Left hindlimb (tissue), 1 donor: Measurements from ENCODE around the gene CLTCL1.
"Not testable (repeated sequence)": the region's sequence is repeated elsewhere in the genome, so short reads cannot be mapped to it uniquely, and the experiment has no call there.

Experiments used
- DNase-seq: peaks from one replicate; pipeline ENCODE4 v3.0.0-alpha.2; 2018

The CLTCL1 gene

GRCh38 chr22:19290400-19291217 lies 910 bp downstream of the CLTCL1 start:
- DNase-seq: no peak

- no peak for DNase-seq
Observed at GRCh38 chr22:19289475-19290161, 1.9 kb downstream of the CLTCL1 start.

GRCh38 chr22:19287889-19288288 lies 3.6 kb downstream of the CLTCL1 start:
- DNase-seq: no peak

GRCh38 chr22:19287076-19287707 lies 4.3 kb downstream of the CLTCL1 start:
- peak; percentile 33 for DNase-seq

DNA sequence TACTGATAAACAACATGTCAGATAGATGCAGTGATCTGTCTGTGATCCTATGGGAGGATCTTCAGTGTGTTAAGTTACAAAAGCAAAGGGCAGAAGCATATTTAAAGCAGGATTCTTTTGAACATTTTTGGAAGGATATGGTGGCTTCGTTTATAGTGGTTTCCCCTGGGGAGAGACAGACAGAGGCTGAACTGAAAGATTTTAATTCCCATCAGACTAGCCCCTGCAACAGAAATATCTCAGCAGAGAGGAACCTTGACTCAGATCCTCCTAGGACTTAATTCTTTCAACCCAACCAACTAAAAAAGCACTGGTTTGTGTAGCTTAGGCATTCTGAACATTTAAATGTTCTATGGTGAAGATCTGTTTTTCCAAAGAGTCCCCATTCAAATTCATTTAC lies 5.7 kb downstream of the CLTCL1 start:
- no peak for DNase-seq

DNA sequence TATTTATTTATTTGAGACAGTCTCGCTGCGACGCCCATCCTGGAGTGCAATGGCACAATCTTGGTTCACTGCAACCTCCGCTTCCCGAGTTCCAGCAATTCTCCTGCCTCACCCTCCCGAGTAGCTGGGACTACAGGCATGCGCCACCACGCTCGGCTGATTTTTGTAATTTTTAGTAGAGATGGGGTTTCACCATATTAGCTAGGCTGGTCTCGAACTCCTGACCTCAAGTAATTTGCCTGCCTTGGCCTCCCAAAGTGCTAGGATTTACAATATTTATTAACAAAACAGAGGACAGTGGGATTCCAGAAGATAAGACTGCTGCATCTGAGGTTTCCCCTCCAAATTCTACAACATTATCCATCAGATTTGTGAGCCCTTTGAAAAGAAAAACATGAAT lies 12.4 kb downstream of the CLTCL1 start:
- not testable (repeated sequence) for DNase-seq

- no peak for DNase-seq
Observed at GRCh38 chr22:19277785-19278184, 13.7 kb downstream of the CLTCL1 start.

GRCh38 chr22:19275919-19276600 lies 15.5 kb downstream of the CLTCL1 start:
- no peak for DNase-seq

DNA sequence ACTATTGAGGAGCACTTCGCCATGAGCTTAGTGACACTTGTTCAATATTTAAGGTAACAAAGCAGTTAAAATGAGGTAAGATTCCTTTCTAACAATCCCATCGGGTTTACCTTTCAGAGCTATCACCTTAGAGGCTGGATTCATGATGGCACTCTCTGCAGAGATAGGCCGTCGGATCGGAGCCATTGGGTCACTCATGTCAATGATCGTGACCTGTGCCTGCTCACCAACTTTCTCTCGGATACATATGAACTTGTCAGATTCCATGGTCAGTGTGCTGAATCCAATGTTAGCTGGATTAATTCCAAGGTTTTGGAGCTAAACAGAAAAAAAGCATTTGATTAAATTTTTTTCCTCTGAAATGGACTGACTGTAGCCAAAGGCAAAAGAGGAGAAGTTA lies 16.0 kb downstream of the CLTCL1 start:
- DNase-seq: no peak

- DNase-seq: no peak
Observed at GRCh38 chr22:19275104-19275503, 16.4 kb downstream of the CLTCL1 start.

DNA sequence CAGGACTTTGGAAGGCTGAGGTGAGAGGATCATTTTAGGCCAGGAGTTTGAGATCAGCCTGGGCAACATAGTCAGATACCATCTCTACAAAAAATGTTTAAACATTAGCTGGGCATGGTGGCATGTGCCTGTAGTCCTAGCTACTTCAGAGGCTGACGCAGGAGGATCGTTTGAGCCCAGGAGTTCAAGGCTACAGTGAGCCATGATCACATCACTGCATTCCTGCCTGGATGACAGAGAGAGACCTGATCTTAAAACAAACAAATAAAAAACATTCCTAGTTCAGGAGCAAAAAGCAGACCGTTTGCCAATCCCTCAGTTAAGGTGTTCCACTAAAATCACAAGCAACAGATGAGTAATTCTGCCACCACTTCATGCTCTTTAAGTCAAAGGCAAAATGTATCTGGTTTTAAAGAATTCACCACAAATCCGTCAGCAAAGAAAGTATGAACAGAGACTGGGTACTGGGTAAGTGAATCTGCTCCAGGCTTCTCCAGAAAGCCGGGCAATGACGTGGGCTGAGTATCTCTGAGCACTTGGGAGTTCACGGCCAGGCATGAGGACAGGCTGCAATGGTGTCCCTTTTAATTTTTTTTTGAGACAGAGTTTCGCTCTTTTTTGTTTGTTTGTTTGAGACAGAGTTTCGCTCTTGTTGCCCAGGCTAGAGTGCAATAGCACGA lies 19.5 kb downstream of the CLTCL1 start:
- no peak for DNase-seq

DNA sequence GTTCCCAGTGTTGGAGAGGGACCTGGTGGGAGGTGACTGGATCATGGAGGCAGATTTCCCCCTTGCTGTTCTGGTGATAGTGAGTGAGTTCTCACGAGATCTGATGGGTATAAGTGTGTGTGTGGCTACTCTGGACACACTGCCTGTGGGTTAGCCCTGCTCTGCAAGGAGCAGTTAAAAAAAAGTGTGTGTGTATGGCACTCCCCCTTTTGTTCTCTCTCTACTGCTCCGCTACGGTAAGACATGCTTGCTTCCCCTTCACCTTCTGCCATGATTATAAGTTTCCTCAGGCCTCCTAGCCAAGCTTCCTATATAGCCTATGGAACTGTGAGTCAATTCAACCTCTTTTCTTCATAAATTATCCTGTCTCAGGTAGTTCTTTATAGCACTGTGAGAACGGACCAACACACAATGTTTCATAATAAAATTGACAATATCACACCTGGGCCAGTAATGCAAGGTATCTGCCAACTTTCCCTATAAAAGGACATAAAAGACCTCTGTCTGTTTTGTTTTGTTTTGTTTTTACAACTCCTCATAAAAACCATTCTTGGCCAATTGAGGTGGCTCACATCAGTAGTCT lies 20.2 kb downstream of the CLTCL1 start:
- DNase-seq: no peak

DNA sequence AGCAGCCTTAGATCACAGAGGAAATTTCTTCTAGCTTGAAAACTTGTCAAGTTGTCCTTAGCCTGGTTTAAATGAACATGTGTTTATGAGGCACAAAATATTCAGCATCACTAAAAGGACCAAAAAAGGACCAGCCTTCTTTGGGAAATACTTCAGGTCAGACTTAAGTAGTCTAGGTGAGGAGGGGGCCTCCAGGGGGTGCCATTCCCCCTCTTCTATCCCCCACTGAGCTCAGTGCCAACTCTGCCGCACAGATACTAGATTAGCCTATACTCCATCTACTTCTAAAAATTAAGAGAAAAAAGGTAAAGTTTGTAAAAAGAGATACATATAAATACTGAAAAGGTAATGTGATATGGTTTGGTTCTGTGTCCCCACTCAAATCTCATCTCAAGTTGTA lies 20.6 kb downstream of the CLTCL1 start:
- no peak for DNase-seq

DNA sequence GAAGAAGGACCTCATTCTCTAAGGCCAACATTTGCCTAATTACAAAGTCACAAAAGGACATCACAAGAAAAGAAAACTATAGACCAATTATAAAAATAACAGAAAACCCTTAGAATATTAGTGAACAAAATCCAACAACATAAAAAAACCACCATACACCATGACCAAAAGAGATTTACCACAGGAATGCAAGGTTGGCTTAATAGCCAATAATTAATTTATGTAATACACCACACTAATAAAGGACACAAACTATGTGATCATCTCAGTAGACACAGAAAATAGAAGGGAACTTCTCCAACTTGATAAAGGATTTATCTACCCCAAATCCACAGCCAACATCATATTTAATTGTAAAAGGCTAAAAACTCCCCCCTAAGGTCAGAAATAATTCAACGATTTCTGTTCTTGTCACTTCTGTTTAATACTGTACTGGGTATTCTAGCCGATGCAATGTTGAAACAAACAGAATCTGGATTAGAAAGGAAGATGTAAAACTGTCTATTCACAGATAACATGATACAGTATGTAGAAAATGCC lies 24.9 kb downstream of the CLTCL1 start:
- DNase-seq: no peak

- no peak for DNase-seq
Observed at GRCh38 chr22:19265779-19266178, 25.7 kb downstream of the CLTCL1 start.

DNA sequence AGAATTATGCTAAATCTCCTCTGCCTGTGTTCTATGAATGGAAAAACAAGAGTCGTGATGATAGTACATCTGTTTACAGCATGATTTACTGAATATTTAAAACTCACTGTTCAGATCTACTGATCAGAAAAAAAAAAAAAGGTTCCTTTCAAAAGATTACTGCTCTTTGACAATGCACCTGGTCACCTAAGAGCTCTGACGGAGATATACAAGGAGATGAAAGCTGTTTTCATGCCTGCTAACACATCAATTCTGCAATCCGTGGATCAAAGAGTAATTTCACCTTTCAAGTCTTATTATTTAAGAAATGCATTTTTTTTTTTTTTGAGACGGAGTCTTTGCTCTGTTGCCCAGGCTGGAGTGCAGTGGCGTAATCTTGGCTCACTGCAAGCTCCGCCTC lies 30.7 kb downstream of the CLTCL1 start:
- DNase-seq: no peak

- no peak for DNase-seq
Observed at GRCh38 chr22:19260194-19260593, 31.3 kb downstream of the CLTCL1 start.

DNA sequence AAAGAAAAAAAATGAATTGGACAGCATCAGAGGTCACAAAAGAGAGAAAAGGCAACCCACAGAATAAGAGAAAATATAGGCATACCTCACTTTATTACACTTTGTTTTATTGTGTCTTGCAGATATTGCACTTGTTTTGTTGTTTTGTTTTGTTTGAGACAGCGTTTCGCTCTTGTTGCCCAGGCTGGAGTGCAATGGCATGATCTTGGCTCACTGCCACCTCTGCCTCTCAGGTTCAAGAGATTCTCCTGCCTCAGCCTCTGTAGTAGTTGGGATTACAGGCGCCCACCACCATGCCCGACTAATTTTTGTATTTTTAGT lies 32.6 kb downstream of the CLTCL1 start:
- not testable (repeated sequence) for DNase-seq

- no peak for DNase-seq
Observed at GRCh38 chr22:19258371-19258770, 33.1 kb downstream of the CLTCL1 start.

GRCh38 chr22:19256362-19256761 lies 35.2 kb downstream of the CLTCL1 start:
- DNase-seq: not testable (repeated sequence)

DNA sequence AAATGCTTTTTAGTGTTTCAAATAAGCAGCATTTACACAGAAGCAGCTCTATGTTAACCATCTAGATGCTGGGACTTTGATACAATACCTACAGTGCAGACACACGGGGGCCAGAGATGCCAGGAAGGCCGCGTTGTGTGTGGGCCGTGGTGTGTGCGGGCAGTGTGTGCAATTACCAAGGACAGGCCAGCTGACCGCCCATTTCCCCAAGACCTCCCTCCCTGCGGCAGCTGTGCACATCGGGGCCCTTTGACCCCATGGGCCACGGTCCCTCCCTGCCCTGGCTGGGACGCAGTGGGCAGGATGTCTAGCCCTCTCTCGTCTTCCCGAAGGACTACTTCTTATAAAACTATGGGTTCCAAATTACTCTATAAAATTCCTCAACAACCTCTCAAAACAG lies 38.4 kb downstream of the CLTCL1 start:
- no peak for DNase-seq
